HFF-Myc (cell line): ENCODE measurements around the gene GRAMD2B.

Source experiments
- DNase-seq: peaks from one replicate; pipeline ENCODE4 v3.0.0-alpha.2; 2011; ENCODE audit warnings: low read depth; ENCODE audit errors: extremely low read depth
- H3K4me3 ChIP-seq: replicated peaks from 2 replicates; pipeline ENCODE4 v1.5.1; 2011; ENCODE audit warnings: low read depth, mild to moderate bottlenecking, control low read depth, low read length
- CTCF ChIP-seq: IDR thresholded peaks from 2 replicates; pipeline ENCODE4 v1.5.1; 2012; ENCODE audit warnings: mild to moderate bottlenecking, low read depth, low read length, control low read depth; ENCODE audit errors: missing control alignments

Gene GRAMD2B

GRCh38 chr5:126384985-126385384 lies 38.2 kb upstream of the GRAMD2B start:
- no peak overlapping the region for H3K4me3 ChIP-seq
- TF ChIP-seq CTCF: no peak
- DNase-seq: peak; percentile 35

GRCh38 chr5:126385524-126386502 lies 37.4 kb upstream of the GRAMD2B start:
- no peak for TF ChIP-seq CTCF
- DNase-seq: no peak
- no peak overlapping the region for H3K4me3 ChIP-seq

GRCh38 chr5:126389179-126389578 lies 34.0 kb upstream of the GRAMD2B start:
- no peak for DNase-seq
- no peak for TF ChIP-seq CTCF
- no peak overlapping the region for H3K4me3 ChIP-seq

- no peak for TF ChIP-seq CTCF
- no peak for DNase-seq
- H3K4me3 ChIP-seq: no peak overlapping the region
These were observed 33.2 kb upstream of the GRAMD2B start for GRCh38 chr5:126390051-126390450.

GRCh38 chr5:126391386-126391785 lies 31.8 kb upstream of the GRAMD2B start:
- no peak overlapping the region for H3K4me3 ChIP-seq
- no peak for DNase-seq
- no peak for TF ChIP-seq CTCF

- DNase-seq: no peak
- no peak overlapping the region for H3K4me3 ChIP-seq
- no peak for TF ChIP-seq CTCF
These were observed 28.9 kb upstream of the GRAMD2B start for GRCh38 chr5:126394211-126394788.
